ENCODE measurements around the gene TTLL10.

GRCh38 chr1:1203561-1204424, 30.1 kb downstream of the TTLL10 start:
- TF ChIP-seq, protein P1, sequence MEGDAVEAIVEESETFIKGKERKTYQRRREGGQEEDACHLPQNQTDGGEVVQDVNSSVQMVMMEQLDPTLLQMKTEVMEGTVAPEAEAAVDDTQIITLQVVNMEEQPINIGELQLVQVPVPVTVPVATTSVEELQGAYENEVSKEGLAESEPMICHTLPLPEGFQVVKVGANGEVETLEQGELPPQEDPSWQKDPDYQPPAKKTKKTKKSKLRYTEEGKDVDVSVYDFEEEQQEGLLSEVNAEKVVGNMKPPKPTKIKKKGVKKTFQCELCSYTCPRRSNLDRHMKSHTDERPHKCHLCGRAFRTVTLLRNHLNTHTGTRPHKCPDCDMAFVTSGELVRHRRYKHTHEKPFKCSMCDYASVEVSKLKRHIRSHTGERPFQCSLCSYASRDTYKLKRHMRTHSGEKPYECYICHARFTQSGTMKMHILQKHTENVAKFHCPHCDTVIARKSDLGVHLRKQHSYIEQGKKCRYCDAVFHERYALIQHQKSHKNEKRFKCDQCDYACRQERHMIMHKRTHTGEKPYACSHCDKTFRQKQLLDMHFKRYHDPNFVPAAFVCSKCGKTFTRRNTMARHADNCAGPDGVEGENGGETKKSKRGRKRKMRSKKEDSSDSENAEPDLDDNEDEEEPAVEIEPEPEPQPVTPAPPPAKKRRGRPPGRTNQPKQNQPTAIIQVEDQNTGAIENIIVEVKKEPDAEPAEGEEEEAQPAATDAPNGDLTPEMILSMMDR (optimal IDR thresholded peaks at IDR 0.05 in 1 of 3, IDR thresholded peaks at IDR 0.05 in 1 of 3, conservative IDR thresholded peaks at IDR 0.05 in 1 of 3; ENCODE audit: extremely low read depth in 1 of 3, insufficient read depth in 2 of 3, low read length in 3 of 3): no peak
- TF ChIP-seq EZH2 (IDR thresholded peaks at IDR 0.05; ENCODE audit: low read length): no peak

Data from keratinocyte (primary cell).